ENCODE measurements around the gene CXCL9.
"Not testable (repeated sequence)": the region's sequence is repeated elsewhere in the genome, so short reads cannot be mapped to it uniquely, and the experiment has no call there.

CXCL9 gene

DNA sequence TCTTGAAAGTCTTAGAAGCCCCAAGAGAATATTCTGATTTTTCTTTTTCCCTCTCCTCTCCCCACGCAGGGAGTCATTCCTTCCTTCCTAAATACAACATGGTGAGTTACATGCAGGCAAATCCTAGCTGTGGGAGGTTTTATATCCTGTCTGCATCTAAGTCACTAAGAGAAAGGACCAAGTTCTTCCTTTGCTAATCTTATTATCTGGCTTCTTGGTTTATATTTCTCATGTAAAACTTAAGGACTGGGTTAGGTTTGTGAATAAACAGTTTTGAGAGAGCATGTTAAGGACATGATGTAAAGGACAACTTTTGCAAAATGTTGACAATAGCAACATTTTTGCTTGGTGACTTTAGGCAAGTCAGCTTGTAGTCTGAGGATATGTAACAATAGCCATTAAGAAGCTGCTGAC lies 5.1 kb upstream of the CXCL9 start:
- no peak for DNase-seq (ENCODE audit: low read depth in 2 of 2, low spot score in 1 of 2)

DNA sequence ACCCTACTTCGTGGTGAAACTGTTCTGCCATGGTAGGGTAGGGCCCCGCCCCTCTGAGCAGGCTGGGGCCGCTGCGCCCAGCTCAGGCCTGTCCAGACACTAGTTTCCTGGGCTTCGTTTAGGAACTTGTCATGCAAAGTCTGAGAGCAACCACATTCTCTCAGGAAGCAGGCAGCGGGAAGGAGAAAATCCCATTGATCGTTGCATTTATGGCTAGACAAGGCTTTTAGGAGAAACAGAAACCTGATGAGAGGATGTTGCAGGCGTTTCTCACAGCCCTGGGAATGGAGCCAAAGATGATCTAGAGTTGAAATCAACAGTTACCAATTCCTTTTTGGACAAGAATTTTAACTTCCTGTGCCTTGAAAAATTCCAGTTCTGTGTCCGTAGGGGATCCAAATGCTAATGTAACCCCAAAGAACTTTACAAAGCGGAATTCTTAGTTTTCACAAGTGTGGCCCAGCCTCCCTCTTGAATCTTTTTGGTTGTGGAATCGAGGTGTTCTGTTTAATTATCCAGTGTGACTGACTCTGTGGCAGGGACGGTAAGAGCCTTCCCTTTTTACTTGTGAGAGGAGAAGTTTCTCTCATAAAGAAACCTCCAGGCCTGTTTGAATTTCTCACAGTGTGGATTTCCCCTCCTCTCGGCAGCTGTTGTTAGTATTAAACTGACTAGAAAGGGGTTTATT lies 4.5 kb upstream of the CXCL9 start:
- no peak for DNase-seq (ENCODE audit: low read depth in 2 of 2, low spot score in 1 of 2)

DNA sequence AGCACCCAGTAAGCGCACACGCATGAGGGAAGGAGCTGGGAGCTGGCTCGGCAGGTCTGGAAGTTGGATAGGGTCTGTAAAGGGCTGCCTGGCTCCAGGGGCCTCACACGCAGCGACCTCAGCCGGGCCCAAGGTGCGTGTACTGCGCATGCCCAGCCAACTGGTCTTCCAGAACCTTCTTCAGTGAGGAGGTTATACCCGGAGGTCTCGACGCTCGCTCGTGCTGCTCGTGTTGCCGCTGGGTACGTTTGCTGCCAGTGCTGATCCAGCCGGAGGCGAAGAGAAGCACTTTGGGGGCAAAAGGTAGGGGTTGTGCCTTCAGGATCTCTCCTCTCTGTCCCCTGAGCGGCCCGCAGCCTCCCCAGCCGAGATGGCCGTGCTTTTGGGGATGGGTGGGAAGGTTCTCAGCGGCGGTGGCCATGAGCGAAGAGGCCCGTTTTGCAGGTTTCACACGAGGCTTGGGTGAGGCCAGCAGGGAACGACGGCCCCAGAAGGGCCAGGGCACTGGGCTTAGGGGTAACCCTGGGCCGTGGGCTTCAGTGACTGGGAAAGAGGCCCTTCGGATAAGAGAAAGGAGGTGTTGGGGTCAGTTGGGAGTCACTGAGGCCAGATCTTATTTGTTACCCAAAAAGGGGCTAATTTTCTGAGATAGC lies 3.8 kb upstream of the CXCL9 start:
- DNase-seq (ENCODE audit: low read depth in 2 of 2, low spot score in 1 of 2), result no peak

DNA sequence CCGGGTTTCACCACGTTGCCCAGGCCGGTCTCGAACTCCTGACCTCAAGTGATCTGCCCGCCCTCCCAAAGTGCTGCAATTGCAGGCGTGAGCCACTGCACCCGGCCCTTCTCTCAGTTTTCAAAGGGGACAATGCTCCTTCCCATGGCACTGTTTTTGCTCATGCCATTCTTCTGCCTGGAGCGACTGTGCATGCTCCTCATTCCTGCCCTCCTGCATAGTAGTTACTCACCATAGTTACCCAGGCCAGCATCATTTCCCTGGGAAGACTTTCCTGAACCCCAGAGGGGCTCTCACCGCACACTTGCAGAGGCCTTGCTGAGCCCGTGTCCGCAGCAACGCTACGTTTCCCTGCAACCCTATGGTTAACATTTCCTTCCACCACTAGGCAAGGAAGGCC lies 3.3 kb upstream of the CXCL9 start:
- DNase-seq (ENCODE audit: low read depth in 2 of 2, low spot score in 1 of 2), result no peak

DNA sequence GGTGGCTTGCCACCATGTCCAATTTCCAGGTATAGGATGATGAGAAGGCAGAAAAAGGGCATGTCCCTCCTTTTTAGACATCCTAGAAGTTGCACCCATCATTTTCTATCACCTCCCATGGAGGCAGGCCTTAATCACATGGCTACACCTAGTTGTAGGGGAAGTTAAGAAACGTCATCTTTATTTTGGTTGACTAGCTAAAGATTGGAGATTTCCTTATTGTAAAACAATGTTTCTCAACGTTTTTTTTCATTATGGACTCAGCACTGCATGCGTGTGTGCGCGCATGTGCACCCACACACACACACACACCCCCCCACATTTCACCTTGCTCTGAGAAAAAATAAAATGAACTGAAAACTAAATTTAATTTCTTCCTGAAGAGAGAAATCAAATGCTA lies 2.0 kb upstream of the CXCL9 start:
- DNase-seq (ENCODE audit: low read depth in 2 of 2, low spot score in 1 of 2), result no peak

DNA sequence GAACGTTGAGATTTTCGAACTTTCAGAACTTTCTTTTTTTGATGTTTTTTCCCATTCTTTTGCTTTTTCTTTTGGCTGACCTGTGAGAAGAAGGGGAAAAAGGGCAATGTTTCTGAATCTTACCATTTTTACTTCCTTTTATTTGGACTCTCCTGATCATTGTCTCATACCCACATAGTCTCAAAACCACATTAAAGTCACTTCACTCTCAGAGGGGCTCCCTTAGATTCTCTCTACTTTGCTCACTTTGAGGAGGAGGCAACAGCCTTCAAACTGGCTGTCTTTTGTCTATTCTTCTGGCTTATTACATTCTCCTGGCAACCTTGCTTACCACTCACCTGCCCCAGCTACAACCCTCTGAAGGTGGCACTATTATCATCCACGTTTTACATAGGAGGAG lies 3.7 kb downstream of the CXCL9 start:
- no peak for DNase-seq (ENCODE audit: low read depth in 2 of 2, low spot score in 1 of 2)

DNA sequence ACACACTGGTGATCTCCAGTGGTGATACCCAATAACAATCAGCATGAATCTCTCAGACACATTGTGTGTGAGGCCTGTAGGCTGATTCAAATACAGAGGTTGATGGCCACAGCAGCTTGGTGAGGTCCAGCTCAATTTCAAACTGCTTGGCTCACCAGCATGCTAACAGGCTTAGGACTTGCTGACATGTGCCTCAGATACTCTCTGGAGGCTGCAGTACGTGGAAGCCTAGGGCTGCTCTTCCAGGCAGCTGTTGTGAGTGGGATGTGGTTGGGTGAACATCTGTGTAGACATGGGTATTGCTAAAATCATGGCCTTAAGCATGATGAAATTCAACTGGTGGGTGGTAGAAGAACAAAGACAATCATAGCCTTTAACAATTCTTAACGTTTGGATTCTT lies 4.3 kb downstream of the CXCL9 start:
- no peak for DNase-seq (ENCODE audit: low read depth in 2 of 2, low spot score in 1 of 2)

DNA sequence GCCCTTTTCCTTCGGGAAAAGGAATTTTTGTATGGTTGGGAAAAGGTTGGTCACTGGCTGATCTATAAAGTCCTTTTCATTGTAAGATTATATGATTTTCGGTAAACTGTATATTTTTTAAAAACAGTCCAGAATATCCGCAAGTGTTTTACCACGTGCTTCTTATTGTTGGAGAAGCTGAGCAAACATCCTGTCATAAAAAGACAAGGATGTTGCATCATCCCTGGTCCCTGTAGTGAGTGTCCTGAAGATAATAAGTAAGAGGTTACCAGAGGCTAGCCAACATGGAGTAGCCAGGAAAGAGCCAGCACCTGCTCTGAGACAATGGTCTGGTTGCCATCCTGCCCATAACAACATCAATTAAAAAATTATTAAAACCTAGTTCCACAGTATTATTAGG lies 5.1 kb downstream of the CXCL9 start:
- DNase-seq (ENCODE audit: low read depth in 2 of 2, low spot score in 1 of 2), result no peak

DNA sequence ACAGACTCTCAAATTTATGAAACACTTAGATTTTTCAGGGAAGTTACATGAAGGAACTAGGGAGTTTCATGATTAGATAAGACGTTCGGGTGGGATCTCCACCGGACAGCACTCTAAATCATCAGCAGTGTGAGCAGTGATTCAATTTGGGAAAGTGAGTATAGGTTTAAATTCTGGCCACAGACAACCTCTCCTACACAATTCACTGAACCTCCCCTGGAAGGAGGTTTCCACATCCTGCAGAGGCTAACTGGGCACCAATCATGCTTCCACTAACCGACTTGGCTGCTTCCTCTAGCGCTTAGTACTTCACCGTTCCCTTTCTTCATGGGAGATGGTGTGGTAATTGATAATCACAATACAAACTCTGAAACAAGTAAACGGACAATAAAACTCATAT lies 5.6 kb downstream of the CXCL9 start:
- DNase-seq (ENCODE audit: low read depth in 2 of 2, low spot score in 1 of 2), result no peak

DNA sequence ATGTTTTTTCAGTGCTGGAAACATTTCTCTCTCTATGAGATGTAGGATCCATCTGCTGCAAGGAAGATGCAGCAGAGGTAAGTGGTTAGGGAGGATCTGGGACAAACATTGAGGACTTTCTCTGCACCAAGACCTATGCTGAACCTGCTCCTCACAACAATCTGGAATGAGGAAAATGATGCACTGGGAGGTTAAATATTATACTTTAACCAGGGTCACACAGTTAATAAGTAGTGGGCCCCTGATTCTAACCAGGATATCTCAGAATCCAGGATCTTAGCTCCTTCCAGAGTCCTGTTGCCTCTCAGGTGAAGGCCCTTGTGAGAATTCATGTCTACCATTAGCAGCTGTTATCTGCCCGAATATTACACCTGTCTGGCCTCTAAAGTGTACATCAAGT lies 7.0 kb downstream of the CXCL9 start:
- no peak for DNase-seq (ENCODE audit: low read depth in 2 of 2, low spot score in 1 of 2)

DNA sequence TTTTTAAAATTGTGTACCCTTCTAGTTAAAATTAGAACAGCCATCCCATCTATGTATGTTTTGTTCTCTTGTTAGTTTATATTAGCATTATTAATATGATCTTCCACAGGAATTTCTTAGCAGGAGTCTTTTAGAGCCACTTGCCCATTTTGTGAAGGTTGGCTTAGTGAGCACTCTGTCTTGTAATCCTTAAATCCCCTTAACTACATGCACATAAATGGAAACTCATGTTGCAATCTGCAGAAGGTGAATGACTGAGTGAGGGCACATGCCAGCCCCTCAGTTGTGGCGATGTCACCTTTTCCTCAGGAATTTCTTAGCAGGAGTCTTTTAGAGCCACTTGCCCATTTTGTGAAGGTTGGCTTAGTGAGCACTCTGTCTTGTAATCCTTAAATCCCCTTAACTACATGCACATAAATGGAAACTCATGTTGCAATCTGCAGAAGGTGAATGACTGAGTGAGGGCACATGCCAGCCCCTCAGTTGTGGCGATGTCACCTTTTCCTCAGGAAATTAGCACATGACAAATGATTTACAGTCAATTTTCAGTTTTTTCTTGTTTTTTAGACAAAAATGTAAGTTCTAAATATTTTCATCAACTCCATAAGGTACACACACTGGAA lies 8.7 kb downstream of the CXCL9 start:
- not testable (repeated sequence) for DNase-seq (ENCODE audit: low read depth in 2 of 2, low spot score in 1 of 2)

DNA sequence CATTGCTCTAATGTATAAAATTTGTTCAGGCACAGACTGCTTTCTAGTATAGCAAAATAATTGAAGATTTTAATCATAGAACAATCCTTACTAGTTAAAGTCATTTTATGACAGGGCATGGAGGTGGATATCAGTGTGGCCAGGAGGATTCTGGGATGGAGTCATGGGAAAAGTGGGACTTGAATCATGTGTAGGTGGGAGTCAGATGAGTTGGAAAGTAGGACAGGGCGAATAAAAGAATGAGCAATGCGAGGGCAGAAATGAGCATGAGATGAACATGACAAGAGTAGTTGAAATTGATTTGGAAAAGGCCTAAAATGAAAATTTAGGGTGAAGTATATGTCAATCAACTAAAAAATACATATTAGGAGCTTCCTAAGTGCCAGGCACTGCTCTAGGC lies 9.4 kb downstream of the CXCL9 start:
- DNase-seq (ENCODE audit: low read depth in 2 of 2, low spot score in 1 of 2), result no peak

DNA sequence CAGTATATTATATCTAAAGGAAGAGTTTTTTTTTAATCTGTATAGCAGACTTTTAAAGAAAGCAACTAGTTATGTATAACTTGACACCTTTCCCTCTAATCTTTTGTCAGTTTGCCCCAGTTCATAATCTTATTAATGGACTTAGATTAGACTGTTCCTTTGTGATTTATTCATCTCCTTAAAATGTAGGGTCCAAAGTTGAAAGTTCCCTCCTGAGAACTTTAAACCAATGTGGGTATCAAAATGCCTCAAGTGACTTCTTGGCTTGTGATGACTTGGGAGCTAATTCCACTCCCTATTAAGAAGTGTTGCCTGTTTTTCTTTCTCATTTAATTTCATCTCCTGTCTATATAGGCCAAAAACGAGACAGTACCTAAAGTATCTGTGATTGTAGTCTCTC lies 10.2 kb downstream of the CXCL9 start:
- DNase-seq (ENCODE audit: low read depth in 2 of 2, low spot score in 1 of 2), result no peak

DNA sequence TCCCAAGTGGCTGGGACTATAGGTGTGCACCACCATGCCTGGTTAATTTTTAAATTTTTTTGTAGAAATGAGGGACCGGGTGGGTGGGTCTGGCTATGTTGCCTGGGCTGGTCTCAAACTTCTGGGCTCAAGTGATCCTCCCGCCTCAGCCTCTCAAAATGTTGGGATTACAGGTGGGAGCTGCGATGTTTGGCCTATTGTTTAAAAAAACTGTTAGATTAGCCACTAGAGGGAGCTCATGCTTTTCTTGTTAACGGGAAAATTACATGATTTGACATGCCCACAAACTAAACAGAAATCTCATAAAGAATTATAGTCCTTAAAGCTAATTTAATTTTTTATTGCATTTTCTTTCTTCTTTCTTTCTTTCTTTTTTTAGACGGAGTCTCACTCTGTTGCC lies 11.6 kb downstream of the CXCL9 start:
- DNase-seq (ENCODE audit: low read depth in 2 of 2, low spot score in 1 of 2), result no peak

DNA sequence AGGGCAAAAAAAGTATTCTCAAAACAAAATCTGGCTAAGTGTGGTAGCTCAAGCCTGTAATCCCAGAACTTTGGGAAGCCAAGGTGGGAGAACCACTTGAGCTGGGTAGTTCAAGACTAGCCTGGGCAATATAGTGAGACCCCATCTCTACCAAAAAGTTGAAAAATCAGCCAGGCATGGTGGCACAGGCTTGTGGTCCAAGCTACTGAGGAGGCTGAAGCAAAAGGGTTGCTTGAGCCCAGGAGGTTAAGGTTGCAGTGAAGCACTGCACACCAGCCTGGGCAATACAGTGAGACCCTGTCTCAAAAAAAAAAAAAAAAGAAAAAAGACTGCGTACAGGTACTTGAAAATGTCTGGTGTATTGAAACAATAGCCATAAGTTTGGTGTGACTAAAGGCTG lies 14.8 kb downstream of the CXCL9 start:
- no peak for DNase-seq (ENCODE audit: low read depth in 2 of 2, low spot score in 1 of 2)

DNA sequence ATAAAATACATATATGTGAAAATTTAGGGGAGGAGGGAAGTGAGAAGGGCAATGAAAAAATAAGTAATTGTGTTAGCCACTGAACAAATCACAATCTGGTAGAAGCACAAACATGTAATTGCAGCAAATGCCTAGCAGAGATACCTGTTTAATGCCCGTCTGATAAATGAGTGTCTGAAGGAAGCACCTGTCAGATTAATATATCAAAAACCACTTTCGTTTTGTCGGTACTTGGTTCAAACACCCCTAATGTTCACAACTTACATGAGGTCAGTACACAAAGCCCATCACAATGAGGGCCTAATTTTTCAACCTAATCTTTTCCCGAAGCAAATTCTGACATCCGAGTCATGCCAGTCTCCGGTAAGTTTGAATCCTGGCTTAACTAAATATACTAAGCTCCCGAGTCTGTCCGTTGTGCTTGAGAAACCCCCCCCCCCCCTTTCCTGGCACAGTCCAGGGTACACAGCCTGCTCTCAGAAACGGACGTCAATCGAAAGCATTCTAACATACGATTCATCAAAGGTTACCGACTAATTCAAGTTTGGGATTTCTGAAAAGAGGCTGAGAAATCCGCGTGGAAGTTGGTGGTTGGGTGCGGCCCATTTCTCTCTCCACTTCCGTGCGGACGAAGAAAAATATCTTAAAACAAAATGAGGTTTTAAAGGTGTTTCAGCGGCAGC lies 17.3 kb downstream of the CXCL9 start:
- no peak for DNase-seq (ENCODE audit: low read depth in 2 of 2, low spot score in 1 of 2)

DNA sequence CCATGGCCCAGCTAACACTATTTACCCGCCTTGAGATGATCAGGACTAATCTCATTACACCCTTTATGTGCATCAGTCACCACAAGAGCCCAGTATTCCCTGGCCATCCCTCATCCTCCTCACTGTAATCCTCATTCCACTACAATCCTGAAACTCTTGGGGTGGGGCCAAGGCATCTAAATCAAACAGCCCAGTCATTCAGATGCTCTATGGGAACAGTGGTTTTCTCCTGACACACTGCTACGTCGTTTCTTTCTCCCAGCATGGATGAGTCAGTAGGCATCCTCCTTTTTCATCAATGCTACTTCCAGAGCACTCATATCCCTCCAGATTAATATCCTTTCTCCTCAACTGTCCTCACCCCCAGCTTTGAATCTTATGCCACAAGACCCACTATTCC lies 22.2 kb downstream of the CXCL9 start:
- DNase-seq (ENCODE audit: low read depth in 2 of 2, low spot score in 1 of 2), result no peak

DNA sequence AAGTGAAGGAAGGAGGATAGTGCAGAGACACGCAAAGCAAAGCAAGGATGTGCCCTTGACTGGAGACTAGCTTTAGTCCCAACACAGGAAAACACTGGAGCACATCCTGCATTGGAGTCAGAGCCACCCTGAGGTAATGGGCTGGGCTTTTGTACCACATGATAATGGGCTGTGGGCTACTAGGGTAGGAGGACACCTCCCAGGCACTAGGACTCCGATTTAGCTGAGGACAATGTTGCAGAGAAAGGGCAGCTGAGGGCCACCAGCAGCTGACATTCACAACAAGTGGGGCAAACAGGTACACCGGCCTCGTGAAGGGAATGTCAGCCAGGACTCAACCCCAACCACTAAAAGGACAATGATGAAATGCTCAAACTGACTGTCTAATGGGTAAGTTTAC lies 26.7 kb downstream of the CXCL9 start:
- no peak for DNase-seq (ENCODE audit: low read depth in 2 of 2, low spot score in 1 of 2)

DNA sequence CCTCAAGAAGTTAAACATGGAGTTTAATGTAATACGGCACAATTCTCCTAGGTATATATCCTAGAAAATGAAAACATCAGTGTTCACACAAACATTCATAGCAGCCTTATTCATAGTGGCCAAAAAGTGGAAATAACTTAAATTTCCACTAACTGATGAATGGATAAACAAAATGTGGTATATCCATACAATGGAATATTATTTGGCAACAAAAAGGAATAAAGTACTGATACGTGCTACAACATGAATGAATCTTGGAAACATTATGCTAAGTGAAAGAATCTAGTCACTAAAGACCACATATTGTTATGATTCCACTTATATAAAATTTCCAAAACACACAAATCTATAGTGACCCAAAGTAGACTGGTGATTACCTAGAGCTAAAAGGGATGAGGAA lies 31.1 kb downstream of the CXCL9 start:
- DNase-seq (ENCODE audit: low read depth in 2 of 2, low spot score in 1 of 2), result no peak

DNA sequence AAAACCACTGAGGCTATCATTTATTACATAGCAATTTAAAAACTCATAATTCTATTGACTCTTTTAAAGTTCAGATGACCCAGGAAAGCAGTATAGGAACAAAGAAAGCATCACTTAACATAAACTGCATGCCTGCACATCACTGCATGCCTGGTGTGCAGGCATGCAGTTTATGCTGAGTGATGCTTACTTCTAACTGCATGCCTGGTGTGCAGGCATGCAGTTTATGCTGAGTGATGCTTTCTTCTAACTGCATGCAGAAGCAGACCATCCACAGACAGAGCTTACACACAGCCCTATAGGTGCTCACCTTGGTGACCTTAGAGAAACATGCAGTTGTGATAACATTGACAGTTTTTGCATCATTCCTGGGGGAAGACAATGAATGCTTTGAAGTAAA lies 33.5 kb downstream of the CXCL9 start:
- DNase-seq (ENCODE audit: low read depth in 2 of 2, low spot score in 1 of 2), result no peak

DNA sequence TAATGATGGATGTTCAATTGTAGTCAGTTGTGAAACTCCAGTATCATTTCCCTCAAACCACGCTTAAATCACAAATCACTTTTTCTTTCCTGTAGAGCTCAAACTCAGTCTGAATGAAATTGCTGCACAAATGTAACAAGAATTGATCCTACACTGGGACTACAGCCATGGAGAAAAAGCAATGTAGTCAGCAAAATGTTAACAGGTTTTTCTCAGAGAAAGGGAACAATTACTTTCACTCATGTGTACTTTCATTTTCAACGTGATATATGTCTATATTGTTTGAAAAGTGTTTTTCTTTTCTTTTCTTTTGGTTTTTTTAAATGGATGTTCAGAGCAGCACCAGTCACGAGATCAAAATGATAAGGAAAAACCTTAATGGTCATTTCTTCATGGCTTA lies 39.2 kb downstream of the CXCL9 start:
- no peak for DNase-seq (ENCODE audit: low read depth in 2 of 2, low spot score in 1 of 2)

DNA sequence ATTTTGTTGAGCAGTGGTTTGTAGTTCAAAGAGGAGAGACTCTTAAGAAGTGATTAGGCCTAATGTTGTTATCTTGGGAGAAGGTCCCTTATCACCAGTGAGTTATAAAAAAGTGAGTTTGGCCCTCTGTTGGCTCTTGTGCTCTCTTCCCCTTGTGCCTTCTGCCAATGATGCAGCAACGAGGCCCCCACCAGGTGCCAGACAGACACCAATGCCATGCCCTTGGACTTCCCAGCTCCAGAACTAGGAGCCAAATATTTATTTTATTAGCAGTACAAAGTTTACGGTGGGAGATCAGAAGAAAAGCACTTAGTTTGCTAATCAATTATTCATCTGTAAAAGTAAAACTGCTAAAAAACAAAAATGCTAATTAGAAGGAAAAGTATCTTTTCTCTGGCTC lies 43.8 kb downstream of the CXCL9 start:
- no peak for DNase-seq (ENCODE audit: low read depth in 2 of 2, low spot score in 1 of 2)
